Left colon (tissue), 2 donors: ENCODE results near the gene GNAS. TPM values are rescaled to one million over a fixed set of nuclear protein-coding genes. Genes with fewer than 3 reads are reported as not detected.

ENCODE experiments used
- ATAC-seq: fragments of 200-7000 bp; cut with Tn5 transposase; one replicate; pipeline ENCODE4 v1.9.1; 2020; ENCODE audit warnings: mild to moderate bottlenecking, moderate library complexity
- DNase-seq, 2 donors: peaks; one replicate each; pipeline ENCODE4 v3.0.0-alpha.2; 2020
- intact Hi-C, 2 donors: fragments of 100-400 bp; cut with DNase I in 1 of 2; cut with micrococcal nuclease in 1 of 2; formaldehyde crosslinking; loops; one replicate each; pipeline versions ENCODE4 v1.11.2 to v1.14.0; 2022; cut with DNase I, micrococcal nuclease
- total RNA-seq, 2 donors: library from RNA; stranded (reverse); fragmentation: NEBNext Ultra II Directional; extraction: Animal tissue kit (Norgen Biotek cat#: 25700); gene quantifications; one replicate each; pipeline ENCODE4 v1.2.1, GENCODE V29; 2021
- donor health status: DM: no; HTN: no; CAD: no.
- donor health status: DM: yes; HTN: yes; CAD: no.

GNAS gene
- total RNA-seq, 2 donors from 2014 or later: 651 to 725 TPM

DNA sequence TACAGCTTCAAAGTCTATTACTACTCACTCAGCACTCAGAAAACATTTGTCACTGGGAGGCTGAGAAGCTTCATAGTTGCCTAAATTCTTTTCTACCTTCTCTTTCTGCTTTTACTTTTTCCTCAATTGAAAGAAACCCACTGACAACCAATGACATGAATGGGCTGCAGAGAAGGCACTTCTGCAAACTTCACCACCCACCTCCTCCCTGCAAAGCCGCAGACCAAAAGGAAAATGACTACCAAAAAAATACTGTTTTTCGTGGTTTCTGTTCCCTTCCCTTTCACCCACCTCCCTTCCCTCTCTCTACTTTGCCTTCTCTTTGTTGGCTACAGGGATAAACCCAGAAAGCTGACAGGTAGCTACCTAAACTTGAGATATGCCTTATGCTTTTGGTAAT, 5.1 kb upstream of the GNAS start:
- DNase-seq: no peak
- intact Hi-C loops: loop anchor here in 1 of 2 donors (10.0 kb wide), 1 partner anchor 193 kb away; the partner anchor contains the start of gene STX16
- no peak for ATAC-seq

DNA sequence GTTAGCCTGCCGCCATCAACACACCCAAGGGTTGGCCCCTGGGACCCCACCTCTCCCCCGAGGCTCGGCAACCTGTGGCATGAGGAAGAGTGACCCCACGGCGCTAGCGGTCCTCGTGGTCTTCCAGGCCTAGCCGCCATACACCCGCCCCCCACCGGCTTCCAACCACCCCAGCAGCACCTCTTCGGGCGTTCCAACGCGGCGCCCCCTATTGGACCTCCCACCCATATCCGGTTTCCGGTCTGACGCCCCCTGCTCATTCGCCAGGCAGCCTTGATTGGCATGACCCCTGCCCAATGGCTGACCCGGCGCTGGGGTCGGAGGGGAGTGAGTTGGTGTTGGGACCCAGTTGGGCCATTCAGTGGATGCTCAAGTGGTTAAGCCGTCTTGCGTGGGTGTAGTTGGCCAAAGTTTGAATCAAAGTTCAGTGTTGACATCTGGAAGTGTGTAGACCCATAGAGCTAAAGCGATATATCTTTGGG, 1.8 kb upstream of the GNAS start, which contains the start of gene GNAS-AS1:
TSS of gene GNAS-AS1 (minus strand) at position 210 of the 482 bp plus-strand sequence.
- DNase-seq (peak; percentile 72 to 73), ATAC-seq (peak; percentile 83)
- intact Hi-C loops: no loop called here

DNA sequence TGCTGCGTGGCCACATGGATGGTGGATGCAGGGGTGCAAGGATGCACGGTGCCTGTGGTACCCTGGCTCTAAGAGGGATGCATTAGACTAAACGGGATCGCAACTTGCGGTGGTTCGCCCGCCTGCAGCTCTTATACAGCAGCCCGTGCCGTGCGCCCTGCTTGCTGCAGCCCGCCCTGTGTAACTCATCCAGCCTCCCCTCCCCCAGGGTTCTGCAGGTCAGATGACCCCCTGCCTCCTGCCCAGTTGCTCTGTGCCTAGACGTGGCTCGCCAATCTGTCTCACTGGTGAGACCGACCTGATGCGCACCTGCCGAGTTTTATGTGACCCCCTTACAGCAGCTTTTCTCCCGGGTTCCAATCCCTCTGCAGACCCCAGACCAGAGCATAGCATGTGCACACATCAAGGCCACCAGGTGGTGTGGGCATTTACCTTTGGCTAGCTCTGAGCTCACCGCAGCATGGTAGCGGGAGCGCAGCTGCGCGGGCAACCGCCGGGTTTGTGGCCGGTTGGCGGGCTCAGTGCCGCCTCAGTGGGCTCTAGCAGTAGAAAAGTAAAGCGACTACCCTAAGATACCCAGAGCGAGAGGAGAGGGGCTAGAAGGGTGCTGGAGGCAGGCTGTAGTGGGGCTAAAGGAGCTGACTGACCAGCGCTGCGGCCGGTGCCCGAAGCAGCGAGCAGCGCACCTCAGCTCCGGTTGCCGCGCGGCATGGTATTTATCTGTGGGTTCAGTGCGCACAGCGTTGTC, 1.1 kb upstream of the GNAS start:
- no peak for DNase-seq

DNA sequence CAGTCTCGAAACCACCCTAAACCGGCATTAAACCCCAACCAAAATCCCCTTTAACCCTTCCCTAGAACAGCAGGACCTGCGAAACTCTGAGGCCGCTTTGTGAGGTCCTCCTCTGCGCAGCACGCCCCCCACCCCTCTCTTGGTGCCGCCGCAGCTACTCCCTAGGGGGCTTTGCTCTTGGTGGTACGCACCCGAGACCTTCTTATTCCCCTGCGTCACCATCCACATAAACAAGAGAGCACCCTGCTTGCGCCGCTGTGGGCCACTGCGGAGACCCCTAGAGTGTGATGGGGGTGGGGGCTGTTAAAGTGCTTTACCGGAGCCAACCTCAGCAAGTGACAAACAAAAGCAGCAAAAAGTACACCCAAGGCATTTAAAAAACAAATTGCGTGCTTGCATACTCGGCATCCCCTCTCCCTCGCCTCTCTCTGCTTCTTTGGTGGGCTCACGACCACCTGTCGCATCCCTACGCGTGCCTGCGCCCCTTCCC, 502 bp upstream of the GNAS start:
- DNase-seq: no peak
- ATAC-seq: no peak
- intact Hi-C loops: no loop called here

More for the DNA sequence above, 1.1 kb upstream of the GNAS start:
- intact Hi-C loops: no loop called here
- ATAC-seq: peak; percentile 29

DNA sequence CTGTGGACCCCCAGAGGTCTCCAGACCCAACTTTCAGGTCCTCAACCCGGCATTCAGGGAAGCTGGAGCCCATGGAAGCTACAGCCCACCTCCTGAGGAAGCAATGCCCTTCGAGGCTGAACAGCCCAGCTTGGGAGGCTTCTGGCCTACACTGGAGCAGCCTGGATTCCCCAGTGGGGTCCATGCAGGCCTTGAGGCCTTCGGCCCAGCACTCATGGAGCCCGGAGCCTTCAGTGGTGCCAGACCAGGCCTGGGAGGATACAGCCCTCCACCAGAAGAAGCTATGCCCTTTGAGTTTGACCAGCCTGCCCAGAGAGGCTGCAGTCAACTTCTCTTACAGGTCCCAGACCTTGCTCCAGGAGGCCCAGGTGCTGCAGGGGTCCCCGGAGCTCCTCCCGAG, 950 bp downstream of the GNAS start:
- intact Hi-C loops: no loop called here
- no peak for ATAC-seq
- DNase-seq: no peak

DNA sequence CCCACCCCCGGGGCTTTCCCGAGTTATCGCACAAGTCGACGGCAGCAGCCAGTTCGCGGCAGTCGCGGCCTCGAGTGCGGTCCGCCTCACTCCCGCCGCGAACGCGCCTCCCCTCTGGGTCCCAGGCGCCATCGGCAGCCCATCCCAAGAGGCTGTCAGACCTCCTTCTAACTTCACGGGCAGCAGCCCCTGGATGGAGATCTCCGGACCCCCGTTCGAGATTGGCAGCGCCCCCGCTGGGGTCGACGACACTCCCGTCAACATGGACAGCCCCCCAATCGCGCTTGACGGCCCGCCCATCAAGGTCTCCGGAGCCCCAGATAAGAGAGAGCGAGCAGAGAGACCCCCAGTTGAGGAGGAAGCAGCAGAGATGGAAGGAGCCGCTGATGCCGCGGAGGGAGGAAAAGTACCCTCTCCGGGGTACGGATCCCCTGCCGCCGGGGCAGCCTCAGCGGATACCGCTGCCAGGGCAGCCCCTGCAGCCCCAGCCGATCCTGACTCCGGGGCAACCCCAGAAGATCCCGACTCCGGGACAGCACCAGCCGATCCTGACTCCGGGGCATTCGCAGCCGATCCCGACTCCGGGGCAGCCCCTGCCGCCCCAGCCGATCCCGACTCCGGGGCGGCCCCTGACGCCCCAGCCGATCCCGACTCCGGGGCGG, 1.6 kb downstream of the GNAS start:
- DNase-seq: no peak
- no peak for ATAC-seq
- intact Hi-C loops: no loop called here

DNA sequence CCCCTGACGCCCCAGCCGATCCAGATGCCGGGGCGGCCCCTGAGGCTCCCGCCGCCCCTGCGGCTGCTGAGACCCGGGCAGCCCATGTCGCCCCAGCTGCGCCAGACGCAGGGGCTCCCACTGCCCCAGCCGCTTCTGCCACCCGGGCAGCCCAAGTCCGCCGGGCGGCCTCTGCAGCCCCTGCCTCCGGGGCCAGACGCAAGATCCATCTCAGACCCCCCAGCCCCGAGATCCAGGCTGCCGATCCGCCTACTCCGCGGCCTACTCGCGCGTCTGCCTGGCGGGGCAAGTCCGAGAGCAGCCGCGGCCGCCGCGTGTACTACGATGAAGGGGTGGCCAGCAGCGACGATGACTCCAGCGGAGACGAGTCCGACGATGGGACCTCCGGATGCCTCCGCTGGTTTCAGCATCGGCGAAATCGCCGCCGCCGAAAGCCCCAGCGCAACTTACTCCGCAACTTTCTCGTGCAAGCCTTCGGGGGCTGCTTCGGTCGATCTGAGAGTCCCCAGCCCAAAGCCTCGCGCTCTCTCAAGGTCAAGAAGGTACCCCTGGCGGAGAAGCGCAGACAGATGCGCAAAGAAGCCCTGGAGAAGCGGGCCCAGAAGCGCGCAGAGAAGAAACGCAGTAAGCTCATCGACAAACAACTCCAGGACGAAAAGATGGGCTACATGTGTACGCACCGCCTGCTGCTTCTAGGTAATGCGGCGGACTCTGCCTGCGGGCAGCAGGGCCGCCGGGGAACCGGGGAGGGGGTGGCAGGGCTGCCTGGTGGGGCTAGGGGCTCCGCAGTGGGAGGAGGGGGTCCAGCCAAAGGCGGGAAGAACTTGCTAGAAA, 2.3 kb downstream of the GNAS start:
- intact Hi-C loops: no loop called here
- DNase-seq (no peak), ATAC-seq (no peak)

DNA sequence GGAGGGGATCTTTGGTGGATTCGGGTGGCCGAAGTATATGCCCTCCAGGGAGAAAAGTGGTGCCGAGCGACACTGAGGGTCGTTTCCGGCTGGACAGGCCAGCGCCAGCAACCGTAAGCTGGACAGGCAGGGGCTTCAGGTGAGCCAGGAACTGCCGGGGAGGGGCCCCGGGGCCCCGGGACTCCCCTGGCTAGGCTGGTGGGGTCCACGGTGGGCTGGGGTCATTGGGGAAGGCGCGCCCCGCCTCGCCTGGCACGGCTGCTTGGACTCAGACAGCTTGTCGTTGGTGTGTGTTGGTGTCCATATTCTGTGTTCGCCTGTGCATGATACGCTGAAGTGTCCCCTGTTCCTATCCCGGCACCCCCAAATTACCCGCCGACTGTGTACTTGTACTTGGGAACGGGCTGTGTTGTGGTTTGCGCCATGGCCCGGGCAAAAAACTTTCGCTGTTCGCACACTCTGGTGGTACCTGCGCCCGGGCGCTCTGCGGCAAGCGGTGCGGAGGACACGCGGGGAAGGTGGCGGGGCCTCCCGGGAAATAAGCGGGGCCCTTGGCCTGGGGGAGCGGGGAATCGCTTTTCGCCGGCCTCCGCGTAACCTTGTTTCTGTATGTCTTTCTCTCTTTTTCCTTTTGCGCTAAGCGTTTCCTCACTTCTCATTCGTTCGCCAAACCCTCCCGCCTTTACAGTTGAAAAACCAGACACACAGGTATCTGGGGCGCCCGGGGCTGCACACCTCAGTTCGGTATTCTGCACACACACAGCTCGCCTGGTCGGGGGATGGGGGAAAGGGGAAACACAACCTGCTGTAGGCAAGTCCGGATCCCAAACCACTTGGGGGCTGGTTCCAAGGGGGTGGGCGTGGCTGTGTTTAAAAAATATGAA, 3.2 kb downstream of the GNAS start:
- intact Hi-C loops: no loop called here
- DNase-seq: no peak
- no peak for ATAC-seq

DNA sequence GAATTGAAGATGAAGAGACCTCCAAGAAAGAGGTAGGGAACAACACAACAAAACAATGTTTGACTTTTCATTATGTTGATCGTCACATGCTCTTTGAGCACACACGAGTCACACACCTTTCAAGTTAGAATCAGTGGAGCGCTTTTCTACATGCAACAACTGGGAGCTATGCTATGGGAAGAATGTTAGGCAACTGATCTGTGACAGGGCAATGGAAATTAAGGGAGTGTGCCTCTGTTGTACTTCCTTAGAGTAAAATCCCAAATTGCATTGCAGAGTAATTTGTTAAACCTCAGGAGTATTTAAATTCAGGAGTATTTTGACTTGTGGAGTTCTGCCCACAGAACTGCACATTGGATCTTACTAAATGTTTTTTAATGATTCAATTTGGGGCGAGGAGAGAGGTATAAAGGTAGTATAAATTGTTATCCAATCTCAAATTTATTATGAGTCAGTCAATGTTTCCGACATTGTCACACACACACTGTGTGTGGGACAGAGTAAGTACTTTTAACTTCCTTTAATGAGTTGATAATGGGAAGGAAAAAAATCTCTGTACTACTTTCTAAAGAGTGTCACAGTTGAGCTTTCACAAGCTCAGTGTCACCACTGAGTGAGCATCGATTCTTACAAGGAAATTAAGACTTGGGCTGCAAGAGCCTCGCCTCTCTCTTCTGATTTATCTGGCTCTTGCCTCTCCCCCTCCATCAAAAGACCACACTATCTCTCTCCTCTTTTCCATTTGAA, 10.7 kb downstream of the GNAS start:
- ATAC-seq: no peak
- DNase-seq: no peak
- intact Hi-C loops: no loop called here

DNA sequence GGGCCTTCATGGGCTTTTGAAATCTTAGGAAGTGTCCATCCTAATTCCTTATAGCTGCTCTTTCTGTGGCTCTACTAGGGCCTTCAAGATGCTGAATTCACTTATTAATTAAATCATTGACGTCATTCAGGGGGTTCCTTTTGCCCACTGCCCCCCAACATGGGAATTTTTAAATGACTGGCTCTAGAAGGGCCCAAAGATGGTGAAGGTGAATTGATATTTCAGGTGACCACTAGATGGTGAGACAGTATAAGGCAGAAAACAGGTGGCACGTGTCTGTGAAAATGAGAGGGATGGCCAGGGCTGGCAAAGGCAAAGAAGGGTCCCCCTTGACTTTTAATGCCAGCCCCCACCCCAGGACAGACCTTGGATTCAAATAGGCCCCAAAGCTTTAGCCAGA, 11.8 kb downstream of the GNAS start:
- ATAC-seq (no peak), DNase-seq (no peak)
- intact Hi-C loops: no loop called here

DNA sequence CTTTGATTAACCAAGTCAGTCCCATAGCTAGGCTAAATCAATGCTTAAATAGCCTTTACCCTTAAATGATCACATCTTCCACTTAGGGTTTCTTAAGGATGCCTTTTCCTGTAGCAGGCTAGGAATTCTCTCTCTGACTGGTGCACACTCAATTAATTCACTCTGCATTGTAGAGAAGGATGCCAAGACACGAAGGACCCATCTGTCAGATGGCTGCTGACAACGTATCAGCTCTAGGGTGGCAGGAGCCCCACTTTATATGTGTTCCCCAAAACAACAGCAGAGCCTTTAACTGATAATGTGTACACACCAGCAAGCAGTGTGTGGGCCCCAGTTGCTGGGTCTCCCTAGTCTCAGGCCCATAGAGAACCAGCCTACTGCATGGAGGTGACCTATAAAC, 13.3 kb downstream of the GNAS start:
- DNase-seq: no peak
- intact Hi-C loops: no loop called here
- ATAC-seq: no peak

DNA sequence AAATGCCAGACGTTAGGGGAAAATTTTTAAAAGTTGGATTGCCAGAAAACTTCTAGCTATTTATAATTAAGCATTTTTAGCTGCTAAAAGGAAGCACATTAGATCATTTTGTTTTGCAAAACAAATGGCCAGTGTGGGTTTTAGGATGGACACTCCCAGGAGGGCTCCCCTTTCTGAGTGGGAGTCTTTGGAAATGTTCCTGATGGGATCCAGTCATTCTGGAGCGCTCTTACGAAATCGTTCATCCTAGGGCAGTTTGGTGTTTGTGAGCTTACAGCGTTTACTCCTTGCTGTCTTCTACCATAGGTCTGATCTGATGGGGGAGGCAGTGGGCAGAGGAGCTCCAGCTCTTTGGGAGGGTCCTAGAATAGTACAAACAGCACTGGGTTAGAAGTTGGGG, 14.7 kb downstream of the GNAS start:
- intact Hi-C loops: no loop called here
- DNase-seq (no peak), ATAC-seq (no peak)

DNA sequence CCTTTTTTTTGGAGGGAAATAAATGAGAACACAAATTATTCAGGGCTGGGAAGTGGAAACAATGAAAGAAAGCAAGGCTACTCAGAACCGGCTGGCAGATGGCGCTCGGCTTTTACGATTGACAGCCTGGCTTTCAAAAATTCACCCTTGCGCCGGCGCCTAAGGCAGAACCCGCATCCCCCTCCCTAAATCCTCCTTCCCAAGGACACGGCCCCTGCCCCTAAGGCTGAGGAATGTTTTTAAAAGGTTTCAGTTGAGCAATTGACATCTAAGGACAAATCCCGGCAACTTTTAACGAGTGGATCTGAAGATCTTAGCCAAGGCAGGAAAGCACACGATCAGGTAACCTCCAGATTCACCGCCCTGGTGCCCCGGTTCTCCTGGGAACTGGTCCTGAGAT, 16.3 kb downstream of the GNAS start:
- no peak for ATAC-seq
- no peak for DNase-seq
- intact Hi-C loops: no loop called here

DNA sequence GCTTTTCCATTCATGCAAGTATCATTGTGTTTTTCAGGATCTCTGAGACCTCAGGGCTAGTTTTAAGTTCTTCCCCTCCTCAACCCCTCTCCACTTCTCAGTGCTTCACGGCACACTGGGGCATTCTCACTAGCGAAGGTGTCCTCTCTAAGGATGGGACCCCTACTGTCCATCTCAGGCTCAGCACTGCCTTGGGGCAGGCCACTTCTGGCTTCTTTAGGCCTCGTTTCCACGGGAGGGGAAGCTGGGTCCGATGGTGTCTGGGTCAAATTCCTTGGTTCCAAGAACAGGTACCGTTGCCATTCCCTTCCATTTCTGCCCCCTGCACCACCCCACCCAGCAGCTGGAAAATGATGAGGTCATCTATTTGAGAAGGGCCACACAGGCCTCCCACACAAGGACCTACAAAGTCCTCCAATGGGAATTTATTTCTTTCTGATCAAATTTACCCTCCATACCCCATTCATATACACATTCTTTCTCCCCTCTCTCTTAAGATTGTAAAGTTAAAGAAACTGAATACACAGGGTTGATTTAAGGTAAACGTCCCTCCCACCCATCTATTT, 17.2 kb downstream of the GNAS start:
- ATAC-seq: no peak
- intact Hi-C loops: loop anchor here (5.0 to 10.0 kb wide), 2 partner anchors 353 to 535 kb away; no protein-coding TSS in a partner anchor
- no peak for DNase-seq

DNA sequence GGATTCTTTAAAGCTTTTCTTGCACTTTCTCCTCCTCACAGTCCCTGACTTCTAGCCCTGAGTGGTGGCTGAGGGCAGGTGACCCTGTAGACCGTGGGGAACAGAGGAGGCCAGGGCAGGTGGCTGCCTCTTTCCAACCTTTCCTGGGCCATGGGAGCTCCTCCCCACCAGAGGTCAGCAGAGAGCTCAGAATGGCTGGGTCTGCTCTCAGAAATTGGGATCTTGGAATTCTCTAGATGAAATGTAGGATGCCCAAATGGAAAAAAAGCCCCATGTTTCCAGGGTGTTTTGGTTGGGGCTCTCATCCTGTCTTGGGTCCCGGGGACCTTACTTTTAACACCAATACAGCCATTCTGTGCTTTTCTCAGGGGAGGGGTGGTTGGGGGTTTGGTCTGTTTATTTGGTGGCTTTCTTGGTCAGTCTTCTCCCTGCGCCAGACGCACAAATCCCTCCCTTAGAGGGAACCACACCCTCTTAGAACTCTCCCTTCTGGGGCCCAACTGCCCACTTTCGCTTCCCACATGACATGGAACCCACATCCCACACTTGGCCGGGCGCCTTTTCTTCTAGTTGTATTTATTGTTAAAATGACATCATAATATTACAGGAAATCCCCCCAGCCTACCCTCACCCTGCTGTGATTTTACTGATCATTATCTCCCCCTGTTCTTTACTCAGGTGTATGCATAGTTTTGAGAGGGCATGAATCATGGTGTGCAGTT, 17.9 kb downstream of the GNAS start:
- intact Hi-C loops: loop anchor here (5.0 to 10.0 kb wide), 2 partner anchors 352 to 534 kb away; no protein-coding TSS in a partner anchor
- ATAC-seq (peak; percentile 90), DNase-seq (peak; percentile 56 to 79)

DNA sequence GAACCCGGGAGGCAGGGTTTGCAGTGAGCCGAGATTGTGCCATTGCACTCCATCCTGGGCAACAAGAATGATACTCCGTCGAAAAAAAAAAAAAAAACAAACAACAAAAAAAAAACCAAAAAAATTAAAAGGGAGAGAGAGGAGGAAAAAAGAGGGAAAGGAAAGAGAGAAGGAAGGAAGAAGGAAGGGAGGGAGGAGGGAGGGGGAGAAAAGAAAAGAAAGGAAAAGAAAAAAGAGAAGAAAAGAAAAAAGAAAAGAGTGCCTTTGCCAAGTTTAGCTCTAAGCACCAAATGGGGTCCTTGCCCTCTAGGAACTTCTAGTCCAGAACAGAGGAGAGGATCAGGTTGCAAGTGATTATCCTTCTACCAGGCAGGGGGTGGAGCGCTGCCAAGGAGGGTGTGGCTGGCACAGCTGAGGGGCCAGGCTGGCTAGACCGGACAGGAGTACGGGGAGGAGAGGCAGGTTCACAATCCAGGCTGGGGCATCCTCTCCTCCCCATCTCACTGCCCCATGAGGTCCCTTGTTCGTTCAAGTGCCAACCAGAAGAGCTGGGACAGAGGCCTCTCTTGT, 19.1 kb downstream of the GNAS start:
- DNase-seq (peak in 1 of 2 donors; percentile 50), ATAC-seq (peak; percentile 53)
- intact Hi-C loops: loop anchor here (5.0 to 10.0 kb wide), 2 partner anchors 351 to 533 kb away; no protein-coding TSS in a partner anchor
